Activated naive CD4-positive, alpha-beta T cell treated with anti-CD3 and anti-CD28 coated beads for 36 hours (primary cell): ENCODE measurements around the gene CNFN. TPM values are rescaled to one million over a fixed set of nuclear protein-coding genes. Genes with fewer than 3 reads are reported as not detected.

Source experiments
- CTCF ChIA-PET: fragments of 350-600 bp; sonication (Branson Sonifier 250); formaldehyde crosslinking; loops from one replicate; lab custom pipeline; 2021; ENCODE audit warnings: antibody characterized with exemption; lab: Charles Lee
- DNase-seq: peaks from one replicate; pipeline ENCODE4 v3.0.0-alpha.2; 2020
- H3K27ac Mint-ChIP-seq: one replicate; pipeline ENCODE4 v1.8.0; 2021; ENCODE audit warnings: mild to moderate bottlenecking, mixed read lengths
- H3K27me3 Mint-ChIP-seq: one replicate; pipeline ENCODE4 v1.8.0; 2021; ENCODE audit warnings: low read depth, mixed read lengths
- H3K36me3 Mint-ChIP-seq: one replicate; pipeline ENCODE4 v1.8.0; 2021; ENCODE audit warnings: low read depth, mixed read lengths
- H3K4me1 Mint-ChIP-seq: one replicate; pipeline ENCODE4 v1.8.0; 2021; ENCODE audit warnings: low read depth, mixed read lengths
- H3K4me3 Mint-ChIP-seq: one replicate; pipeline ENCODE4 v1.8.0; 2021; ENCODE audit warnings: mild to moderate bottlenecking, moderate library complexity, mixed read lengths
- H3K9me3 Mint-ChIP-seq: one replicate; pipeline ENCODE4 v1.8.0; 2021; ENCODE audit warnings: mixed read lengths
- intact Hi-C: fragments of 100-400 bp; cut with micrococcal nuclease; formaldehyde crosslinking; loops from one replicate; pipeline ENCODE4 v1.15.1; 2023
- total RNA-seq, 2 experiments: library from RNA; stranded (reverse); gene quantifications; one replicate each; pipeline ENCODE4 v1.2.3, GENCODE V29; 2021

The CNFN gene
- total RNA-seq, 2 experiments from 2014 or later, result not detected

- Mint-ChIP-seq H3K36me3 (peaks cover 7% of the 10 kb centered on the region), H3K4me1 (peaks cover 34% of the 10 kb centered on the region), H3K4me3 (peak overlapping the region; percentile 93), H3K27ac (peak overlapping the region; percentile 86), H3K9me3 (no peaks in the 10 kb centered on the region), H3K27me3 (no peaks in the 10 kb centered on the region)
- peak; percentile 66 for DNase-seq
- CTCF ChIA-PET, result interaction anchor here (0.9 to 3.2 kb wide), 4 partner anchors 10 to 18 kb away, joined by 4 to 15 read pairs (median 8); no protein-coding TSS in a partner anchor
- intact Hi-C loops, result loop anchor here (1.0 to 5.0 kb wide), 9 partner anchors 26 to 348 kb away; partner anchors contain the start of genes GSK3A, MEGF8, PAFAH1B3 and POU2F2
Measured at GRCh38 chr19:42422901-42423461, 32.9 kb upstream of the CNFN start.

DNA sequence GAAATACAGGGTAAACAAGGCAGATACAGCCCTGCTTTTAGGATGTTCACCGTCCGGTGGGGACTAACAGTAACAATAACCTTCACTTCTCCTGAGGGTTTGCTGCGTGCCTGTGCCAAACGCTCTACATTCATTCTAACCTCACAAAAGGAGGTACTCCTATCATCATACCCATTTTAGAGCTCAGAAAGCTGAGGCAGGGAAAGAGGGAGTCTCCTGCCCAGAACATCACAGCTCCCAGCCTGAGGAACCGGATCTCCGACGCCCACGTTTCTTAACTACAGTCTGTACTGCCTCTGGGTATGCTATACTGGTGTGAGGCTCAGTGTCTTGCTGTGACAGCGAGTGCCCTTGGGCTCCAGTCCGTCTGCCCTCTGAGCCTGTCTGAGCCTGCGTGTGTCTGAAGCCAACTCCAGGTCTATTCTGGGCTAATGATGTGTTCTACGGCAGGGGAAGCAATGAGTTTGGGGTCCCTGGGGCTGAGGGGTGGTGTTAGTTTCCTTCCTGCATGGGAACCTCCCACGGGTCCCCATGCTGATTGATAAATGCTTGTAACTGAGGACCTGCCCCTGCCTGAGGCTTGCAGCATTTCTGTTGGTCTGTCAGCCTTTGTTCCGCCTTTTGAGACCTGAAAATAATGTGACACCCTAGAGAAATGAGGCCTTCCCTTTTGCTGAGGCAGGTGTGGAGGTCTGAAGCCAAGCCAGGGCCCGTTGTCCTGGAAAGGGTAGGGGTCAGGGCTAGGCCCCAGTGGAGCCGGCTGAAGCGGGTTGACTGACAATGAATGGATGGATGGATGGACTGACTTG, 32.2 kb upstream of the CNFN start:
- Mint-ChIP-seq H3K4me1 (peaks cover 34% of the 10 kb centered on the region), H3K27ac (peak overlapping the region; percentile 86), H3K36me3 (peaks cover 7% of the 10 kb centered on the region), H3K4me3 (peak overlapping the region; percentile 93), H3K9me3 (no peaks in the 10 kb centered on the region), H3K27me3 (no peaks in the 10 kb centered on the region)
- CTCF ChIA-PET, result interaction anchor here (1.3 to 3.2 kb wide), 3 partner anchors 11 to 19 kb away, joined by 4 to 15 read pairs (median 12); no protein-coding TSS in a partner anchor
- DNase-seq, result no peak
- intact Hi-C loops, result loop anchor here (2.0 to 5.0 kb wide), 5 partner anchors 95 to 315 kb away; partner anchors contain the start of genes GSK3A and MEGF8

DNA sequence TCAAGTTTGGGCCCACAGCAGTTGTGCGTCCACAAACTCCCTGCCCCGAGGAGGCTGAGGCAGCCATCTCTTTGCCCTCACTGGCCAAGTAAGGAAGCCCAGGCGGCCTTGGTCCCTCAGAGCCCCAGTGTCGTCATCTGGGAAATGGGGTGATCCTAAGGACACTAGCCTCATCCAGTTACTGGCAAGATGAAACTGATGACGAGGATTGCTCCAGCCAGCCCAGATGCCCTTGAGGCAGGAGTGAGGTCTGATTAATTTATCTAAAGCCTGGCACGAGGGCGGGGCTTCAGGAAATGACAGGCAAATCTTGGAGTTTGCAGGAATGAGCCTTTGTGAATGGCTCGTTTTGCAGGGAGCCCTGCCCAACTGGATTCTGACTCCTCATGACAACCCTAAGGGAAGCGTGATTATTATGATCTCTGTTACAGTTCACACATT, 31.5 kb upstream of the CNFN start:
- no peaks in the 10 kb centered on the region for H3K27me3 Mint-ChIP-seq
- CTCF ChIA-PET, result interaction anchor here (0.7 to 3.2 kb wide), 7 partner anchors 10 to 142 kb away, joined by 3 to 24 read pairs (median 9); partner anchors contain the start of gene CXCL17
- peaks cover 7% of the 10 kb centered on the region for H3K36me3 Mint-ChIP-seq
- H3K4me1 Mint-ChIP-seq, result peaks cover 34% of the 10 kb centered on the region
- H3K4me3 Mint-ChIP-seq, result peak overlapping the region; percentile 3
- intact Hi-C loops, result loop anchor here (1.0 to 5.0 kb wide), 6 partner anchors 36 to 314 kb away; partner anchors contain the start of genes GSK3A and MEGF8
- no peak for DNase-seq
- no peaks in the 10 kb centered on the region for H3K9me3 Mint-ChIP-seq
- no peak overlapping the region for H3K27ac Mint-ChIP-seq

- H3K27me3 Mint-ChIP-seq, result no peaks in the 10 kb centered on the region
- intact Hi-C loops, result loop anchor here (1.0 to 5.0 kb wide), 3 partner anchors 36 to 314 kb away; partner anchors contain the start of gene MEGF8
- peaks cover 34% of the 10 kb centered on the region for H3K4me1 Mint-ChIP-seq
- H3K36me3 Mint-ChIP-seq, result peaks cover 7% of the 10 kb centered on the region
- CTCF ChIA-PET, result interaction anchor here (0.7 to 2.9 kb wide), 8 partner anchors 10 to 142 kb away, joined by 3 to 24 read pairs (median 8); partner anchors contain the start of gene CXCL17
- H3K27ac Mint-ChIP-seq, result no peak overlapping the region
- H3K9me3 Mint-ChIP-seq, result no peaks in the 10 kb centered on the region
- no peak for DNase-seq
- H3K4me3 Mint-ChIP-seq, result no peak overlapping the region
Measured at GRCh38 chr19:42421101-42421500, 31.0 kb upstream of the CNFN start.

GRCh38 chr19:42420055-42420544, 30.0 kb upstream of the CNFN start:
- H3K4me3 Mint-ChIP-seq, result no peak overlapping the region
- no peaks in the 10 kb centered on the region for H3K9me3 Mint-ChIP-seq
- CTCF ChIA-PET, result interaction anchor here (0.8 to 2.9 kb wide), 13 partner anchors 9 to 596 kb away, joined by 3 to 24 read pairs (median 3); partner anchors contain the start of gene CXCL17
- peaks cover 7% of the 10 kb centered on the region for H3K36me3 Mint-ChIP-seq
- H3K27me3 Mint-ChIP-seq, result no peaks in the 10 kb centered on the region
- intact Hi-C loops, result loop anchor here (1.0 to 5.0 kb wide), 4 partner anchors 13 to 313 kb away; partner anchors contain the start of gene MEGF8
- peaks cover 34% of the 10 kb centered on the region for H3K4me1 Mint-ChIP-seq
- peak; percentile 87 for DNase-seq
- peak overlapping the region; percentile 1 for H3K27ac Mint-ChIP-seq

DNA sequence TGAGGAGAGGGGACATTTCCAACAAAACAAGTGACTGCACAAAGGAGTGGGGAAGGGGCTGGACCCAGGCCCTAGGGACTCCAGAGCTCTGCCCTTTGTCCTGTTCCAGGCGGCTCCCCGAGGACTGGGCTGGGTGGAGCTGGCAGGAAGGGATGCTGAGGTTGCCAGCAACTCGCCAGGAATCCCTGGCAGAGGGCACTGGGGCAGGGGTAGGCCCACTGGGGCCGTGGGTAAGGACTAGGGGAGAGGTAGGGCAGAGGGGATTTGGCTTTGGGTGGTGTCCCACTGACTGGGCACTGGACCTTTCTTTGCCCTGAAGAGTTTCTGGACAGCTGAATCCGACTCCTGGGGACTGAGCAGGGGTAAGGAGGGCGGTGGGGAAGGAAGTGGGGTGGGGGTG, 29.2 kb upstream of the CNFN start:
- CTCF ChIA-PET, result interaction anchor here (0.8 to 2.9 kb wide), 5 partner anchors 15 to 595 kb away, joined by 4 to 24 read pairs (median 9); partner anchors contain the start of gene CXCL17
- no peak for DNase-seq
- intact Hi-C loops, result no loop called here
- Mint-ChIP-seq H3K27ac (no peak overlapping the region), H3K4me3 (no peak overlapping the region), H3K27me3 (no peaks in the 10 kb centered on the region), H3K4me1 (peaks cover 34% of the 10 kb centered on the region), H3K36me3 (peaks cover 7% of the 10 kb centered on the region), H3K9me3 (no peaks in the 10 kb centered on the region)

- H3K4me1 Mint-ChIP-seq, result peaks cover 2% of the 10 kb centered on the region
- DNase-seq, result no peak
- no peak overlapping the region for H3K27ac Mint-ChIP-seq
- no peaks in the 10 kb centered on the region for H3K9me3 Mint-ChIP-seq
- peaks cover 11% of the 10 kb centered on the region for H3K36me3 Mint-ChIP-seq
- no peaks in the 10 kb centered on the region for H3K27me3 Mint-ChIP-seq
- intact Hi-C loops, result no loop called here
- CTCF ChIA-PET, result interaction anchor here (1.8 kb wide), 1 partner anchor 12 kb away, joined by 6 read pairs; no protein-coding TSS in a partner anchor
- no peak overlapping the region for H3K4me3 Mint-ChIP-seq
Measured at GRCh38 chr19:42412661-42413076, 22.6 kb upstream of the CNFN start.

- no peak for DNase-seq
- H3K27ac Mint-ChIP-seq, result no peak overlapping the region
- CTCF ChIA-PET, result interaction anchor here (1.8 to 2.0 kb wide), 2 partner anchors 8 to 12 kb away, joined by 6 to 9 read pairs; no protein-coding TSS in a partner anchor
Measured at GRCh38 chr19:42412227-42412626, 22.1 kb upstream of the CNFN start.

DNA sequence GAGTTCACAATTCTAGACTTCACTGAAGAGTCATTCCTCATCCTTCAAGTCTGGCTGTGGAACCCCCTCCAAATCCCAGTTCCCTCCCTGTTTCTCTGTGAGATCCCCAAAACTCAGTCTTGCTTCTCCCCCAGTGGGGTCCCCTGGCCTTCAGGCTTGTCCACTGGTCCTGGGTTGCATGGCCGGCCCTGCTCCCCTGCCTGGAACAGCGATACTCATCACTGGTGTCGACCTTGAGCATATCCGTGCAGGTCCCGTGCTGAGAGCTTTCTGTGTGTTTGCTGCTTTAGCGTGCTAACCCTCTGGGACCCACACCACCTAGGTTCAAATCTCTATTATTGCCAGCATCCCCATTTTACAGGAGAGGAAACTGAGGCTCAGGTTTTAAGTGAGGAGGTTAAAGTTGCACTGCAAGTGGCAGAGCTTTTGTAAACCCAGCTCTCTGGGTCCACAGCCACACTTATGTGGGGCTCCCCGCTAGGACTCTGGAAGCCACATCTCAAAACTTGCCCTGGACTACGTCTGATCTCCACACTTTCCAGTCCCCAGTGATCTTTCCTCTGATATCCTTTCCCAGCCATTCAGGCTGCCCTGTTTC, 21.6 kb upstream of the CNFN start:
- H3K9me3 Mint-ChIP-seq, result no peaks in the 10 kb centered on the region
- no peaks in the 10 kb centered on the region for H3K27me3 Mint-ChIP-seq
- H3K27ac Mint-ChIP-seq, result no peak overlapping the region
- H3K4me1 Mint-ChIP-seq, result peaks cover 2% of the 10 kb centered on the region
- intact Hi-C loops, result no loop called here
- H3K36me3 Mint-ChIP-seq, result peaks cover 15% of the 10 kb centered on the region
- CTCF ChIA-PET, result interaction anchor here (2.0 to 2.4 kb wide), 2 partner anchors 9 to 11 kb away, joined by 6 to 9 read pairs; no protein-coding TSS in a partner anchor
- no peak for DNase-seq
- no peak overlapping the region for H3K4me3 Mint-ChIP-seq

More at GRCh38 chr19:42412227-42412626, 22.1 kb upstream of the CNFN start:
- peaks cover 2% of the 10 kb centered on the region for H3K4me1 Mint-ChIP-seq
- H3K4me3 Mint-ChIP-seq, result no peak overlapping the region
- H3K36me3 Mint-ChIP-seq, result peaks cover 11% of the 10 kb centered on the region
- H3K27me3 Mint-ChIP-seq, result no peaks in the 10 kb centered on the region
- H3K9me3 Mint-ChIP-seq, result no peaks in the 10 kb centered on the region
- intact Hi-C loops, result no loop called here

DNA sequence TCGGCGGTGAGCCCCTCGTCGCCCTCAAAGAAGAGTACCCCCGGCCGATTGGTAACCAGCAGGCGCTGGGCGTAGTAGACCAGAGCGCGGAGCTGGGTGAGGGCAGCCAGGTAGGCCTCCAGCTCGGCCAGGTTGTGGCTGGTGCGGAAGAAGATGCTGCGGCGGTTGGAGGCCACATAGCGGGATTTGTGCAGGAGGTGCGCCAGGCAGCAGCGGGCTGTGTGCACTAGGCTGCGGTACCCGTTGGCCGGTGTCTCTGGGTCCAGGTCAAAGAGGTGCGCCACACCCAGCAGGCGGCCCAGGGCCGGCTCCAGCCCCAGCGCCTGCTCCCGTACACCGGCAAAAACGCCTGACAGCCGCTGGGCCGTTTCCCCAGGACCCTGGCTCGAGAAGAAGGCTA, 20.3 kb upstream of the CNFN start:
- H3K36me3 Mint-ChIP-seq, result peaks cover 19% of the 10 kb centered on the region
- CTCF ChIA-PET, result interaction anchor here (0.6 to 2.4 kb wide), 3 partner anchors 10 to 1115 kb away, joined by 3 to 9 read pairs (median 6); no protein-coding TSS in a partner anchor
- DNase-seq, result no peak
- no peaks in the 10 kb centered on the region for H3K9me3 Mint-ChIP-seq
- H3K27ac Mint-ChIP-seq, result no peak overlapping the region
- H3K4me3 Mint-ChIP-seq, result no peak overlapping the region
- intact Hi-C loops, result no loop called here
- peaks cover 2% of the 10 kb centered on the region for H3K4me1 Mint-ChIP-seq
- no peaks in the 10 kb centered on the region for H3K27me3 Mint-ChIP-seq

DNA sequence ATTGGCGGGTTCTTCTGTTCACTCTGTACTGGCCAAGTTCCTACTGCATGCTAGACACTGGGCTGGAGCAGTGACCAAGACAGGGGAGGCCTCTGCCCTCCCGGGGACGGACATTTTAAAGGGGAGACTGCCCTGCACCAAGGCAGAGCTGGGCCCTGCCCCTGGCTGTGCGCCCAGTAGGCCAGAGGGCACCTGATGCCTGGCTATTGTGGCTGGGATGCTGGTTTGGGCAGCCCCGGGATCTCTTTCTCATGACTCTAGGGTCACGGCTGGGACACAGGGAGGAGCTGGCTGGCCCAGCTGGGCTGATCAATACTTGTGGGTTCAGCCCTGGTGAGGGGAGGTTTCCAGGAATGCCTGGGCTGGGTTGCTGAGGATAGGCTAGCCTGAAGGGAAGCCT, 19.4 kb upstream of the CNFN start:
- no peak for DNase-seq
- Mint-ChIP-seq H3K4me3 (no peak overlapping the region), H3K4me1 (peaks cover 2% of the 10 kb centered on the region), H3K27ac (no peak overlapping the region), H3K36me3 (peaks cover 23% of the 10 kb centered on the region), H3K9me3 (no peaks in the 10 kb centered on the region), H3K27me3 (no peaks in the 10 kb centered on the region)
- intact Hi-C loops, result no loop called here
- CTCF ChIA-PET, result interaction anchor here (2.4 kb wide), 1 partner anchor 9 kb away, joined by 6 read pairs; no protein-coding TSS in a partner anchor
